OCI-LY1 (cell line): ENCODE data around the gene SOX2.

Experiments used
- H2AFZ ChIP-seq: fragments of 200-600 bp; sonication (generic), shearing (Covaris generic); 2 replicates; pipeline ENCODE4 v1.6.0; 2014; ENCODE audit warnings: antibody characterized with exemption, mild to moderate bottlenecking, low read length
- H3F3A ChIP-seq: fragments of 200-600 bp; sonication (generic), shearing (Covaris generic); 2 replicates; pipeline ENCODE4 v1.6.0; 2014; ENCODE audit warnings: mild to moderate bottlenecking, antibody characterized with exemption, low read length, moderate library complexity; ENCODE audit not compliant: insufficient read depth
- H3K27ac ChIP-seq: fragments of 200-600 bp; sonication (generic); 2 replicates; pipeline ENCODE4 v1.5.1; 2014; ENCODE audit warnings: low read length, mixed run types, mild to moderate bottlenecking, low read depth; ENCODE audit not compliant: poor library complexity, severe bottlenecking
- H3K27me3 ChIP-seq: fragments of 200-600 bp; sonication (generic); 2 replicates; pipeline ENCODE4 v1.6.0; 2014; ENCODE audit warnings: antibody characterized with exemption, mild to moderate bottlenecking, low read length, moderate library complexity; ENCODE audit not compliant: insufficient read depth
- H3K36me3 ChIP-seq: fragments of 200-600 bp; sonication (generic); 2 replicates; pipeline ENCODE4 v1.6.1; 2014; ENCODE audit warnings: mild to moderate bottlenecking, antibody characterized with exemption, low read length, moderate library complexity, mixed read lengths; ENCODE audit not compliant: insufficient read depth
- H3K4me1 ChIP-seq: fragments of 200-600 bp; sonication (generic); 2 replicates; pipeline ENCODE4 v1.5.1; 2014; ENCODE audit warnings: mild to moderate bottlenecking, low read length, moderate library complexity; ENCODE audit not compliant: insufficient read depth, severe bottlenecking
- H3K4me2 ChIP-seq: fragments of 200-600 bp; sonication (generic), shearing (Covaris generic); 2 replicates; pipeline ENCODE4 v1.6.1; 2014; ENCODE audit warnings: low read length
- H3K4me3 ChIP-seq: fragments of 200-600 bp; sonication (generic); 2 replicates; pipeline ENCODE4 v1.5.1; 2014; ENCODE audit warnings: low read length, low read depth, mild to moderate bottlenecking, mixed read lengths; ENCODE audit not compliant: poor library complexity, severe bottlenecking
- H3K79me2 ChIP-seq: fragments of 200-600 bp; shearing (Covaris generic); 2 replicates; pipeline ENCODE4 v1.6.1; 2016; ENCODE audit warnings: mixed run types, low read length, mixed read lengths; ENCODE audit not compliant: insufficient read depth
- H3K9ac ChIP-seq: fragments of 200-600 bp; sonication (generic), shearing (Covaris generic); 2 replicates; pipeline ENCODE4 v1.6.1; 2014; ENCODE audit warnings: mild to moderate bottlenecking, low read length, mixed read lengths
- H3K9me2 ChIP-seq: fragments of 200-600 bp; sonication (generic), shearing (Covaris generic); 2 replicates; pipeline ENCODE4 v1.6.1; 2014; ENCODE audit warnings: low read depth, mild to moderate bottlenecking, low read length, mixed read lengths
- H3K9me3 ChIP-seq: fragments of 200-600 bp; shearing (Covaris generic); 2 replicates; pipeline ENCODE4 v1.6.1; 2014; ENCODE audit warnings: low read length, mixed read lengths
- H4K20me1 ChIP-seq: fragments of 200-600 bp; sonication (generic), shearing (Covaris generic); 2 replicates; pipeline ENCODE4 v1.6.0; 2016; ENCODE audit warnings: mild to moderate bottlenecking, low read length; ENCODE audit not compliant: insufficient read depth
- CTCF ChIP-seq: fragments of 200-600 bp; sonication (generic), shearing (Covaris generic); IDR thresholded peaks from 2 replicates; pipeline ENCODE4 v1.5.1; 2017; ENCODE audit warnings: mild to moderate bottlenecking, antibody characterized with exemption, low read length, moderate library complexity, mixed read lengths
- EZH2 ChIP-seq: fragments of 200-600 bp; sonication (generic), shearing (Covaris generic); IDR thresholded peaks from 2 replicates; pipeline ENCODE4 v1.8.0; 2017; ENCODE audit warnings: borderline replicate concordance, mixed run types, mild to moderate bottlenecking, antibody characterized with exemption, low read length, moderate library complexity, mixed read lengths

SOX2 gene

GRCh38 chr3:181724192-181724965, 12.7 kb downstream of the SOX2 start:
- Histone ChIP-seq H2AFZ (no peak overlapping the region), H4K20me1 (no peaks in the 10 kb centered on the region), H3F3A (no peaks in the 10 kb centered on the region), H3K27me3 (no peaks in the 10 kb centered on the region), H3K9ac (no peak overlapping the region), H3K79me2 (peaks cover 95% of the 10 kb centered on the region), H3K36me3 (peaks cover 84% of the 10 kb centered on the region), H3K9me3 (no peaks in the 10 kb centered on the region), H3K9me2 (no peaks in the 10 kb centered on the region), H3K27ac (no peak overlapping the region), H3K4me3 (no peak overlapping the region), H3K4me2 (no peak overlapping the region), H3K4me1 (peaks cover 68% of the 10 kb centered on the region)
- TF ChIP-seq EZH2 (no peak), CTCF (no peak)

DNA sequence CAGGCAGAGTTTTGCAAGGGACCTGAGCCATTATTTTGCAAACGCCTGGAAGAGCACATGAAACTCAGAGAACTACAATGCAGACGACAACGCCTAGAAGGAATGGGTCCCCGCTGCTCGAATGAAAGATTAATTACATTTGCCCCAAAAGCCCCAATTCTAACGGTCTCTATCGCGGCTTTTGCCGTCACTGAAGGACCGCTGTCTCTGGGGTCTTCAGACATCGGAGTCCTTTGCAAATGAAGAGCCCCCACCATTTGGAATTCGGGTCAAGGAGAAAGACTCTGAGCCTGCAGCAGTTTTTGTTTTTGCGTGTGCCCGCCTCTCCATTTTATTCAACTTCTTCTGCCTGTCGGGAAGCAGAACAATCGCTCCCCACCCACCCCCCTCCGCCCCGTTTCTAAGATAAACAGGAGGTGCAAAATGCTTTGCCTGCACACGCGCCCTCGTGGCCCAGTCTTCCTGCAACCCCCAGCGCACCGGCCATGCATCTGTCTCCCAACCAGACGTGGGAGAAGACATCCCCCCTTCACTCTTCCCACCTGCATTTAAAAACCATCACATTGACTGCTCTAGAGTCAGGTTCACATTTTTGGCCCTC, 13.5 kb downstream of the SOX2 start:
- Histone ChIP-seq H3K4me3 (no peak overlapping the region), H3K9me3 (no peaks in the 10 kb centered on the region), H3K4me2 (no peak overlapping the region), H3K9me2 (no peaks in the 10 kb centered on the region), H3K36me3 (peaks cover 80% of the 10 kb centered on the region), H3K4me1 (peaks cover 68% of the 10 kb centered on the region), H3K27ac (no peak overlapping the region), H3K79me2 (peaks cover 95% of the 10 kb centered on the region), H3K27me3 (no peaks in the 10 kb centered on the region), H3K9ac (no peak overlapping the region), H2AFZ (no peak overlapping the region), H3F3A (no peaks in the 10 kb centered on the region; the same call in 1 of the 2 replicates), H4K20me1 (no peaks in the 10 kb centered on the region)
- TF ChIP-seq CTCF: no peak
- no peak for TF ChIP-seq EZH2

GRCh38 chr3:181725830-181726229, 14.1 kb downstream of the SOX2 start:
- H3K27ac ChIP-seq: no peak overlapping the region
- TF ChIP-seq CTCF: no peak
- no peaks in the 10 kb centered on the region for H3K27me3 ChIP-seq
- H3K4me3 ChIP-seq: no peak overlapping the region
- no peaks in the 10 kb centered on the region; the same call in 1 of the 2 replicates for H3F3A ChIP-seq
- no peak overlapping the region for H3K9ac ChIP-seq
- H3K9me3 ChIP-seq: no peaks in the 10 kb centered on the region
- H3K9me2 ChIP-seq: no peaks in the 10 kb centered on the region
- peaks cover 95% of the 10 kb centered on the region for H3K79me2 ChIP-seq
- no peaks in the 10 kb centered on the region for H4K20me1 ChIP-seq
- H3K4me2 ChIP-seq: no peak overlapping the region
- H3K4me1 ChIP-seq: peaks cover 68% of the 10 kb centered on the region
- no peak overlapping the region for H2AFZ ChIP-seq
- H3K36me3 ChIP-seq: peaks cover 79% of the 10 kb centered on the region
